Endothelial cell (in vitro differentiated cells): ENCODE measurements around the gene LRP5. TPM values are rescaled to one million over a fixed set of nuclear protein-coding genes. Genes with fewer than 3 reads are reported as not detected.

ENCODE experiments used
- DNase-seq: peaks from one replicate; pipeline ENCODE4 v3.0.0; 2021; ENCODE audit warnings: low spot score
- H3K27ac Mint-ChIP-seq: one replicate; pipeline ENCODE4 v1.8.0; 2021; ENCODE audit warnings: mixed read lengths, inconsistent platforms; ENCODE audit not compliant: unreplicated experiment
- H3K27me3 Mint-ChIP-seq: one replicate; pipeline ENCODE4 v1.8.0; 2021; ENCODE audit warnings: mild to moderate bottlenecking, moderate library complexity, mixed read lengths, inconsistent platforms; ENCODE audit not compliant: unreplicated experiment
- H3K36me3 Mint-ChIP-seq: one replicate; pipeline ENCODE4 v1.8.0; 2021; ENCODE audit warnings: mild to moderate bottlenecking, low read depth, mixed read lengths, inconsistent platforms; ENCODE audit not compliant: unreplicated experiment
- H3K4me1 Mint-ChIP-seq: one replicate; pipeline ENCODE4 v1.8.0; 2021; ENCODE audit warnings: mild to moderate bottlenecking, mixed read lengths, inconsistent platforms; ENCODE audit not compliant: unreplicated experiment
- H3K4me3 Mint-ChIP-seq: one replicate; pipeline ENCODE4 v1.8.0; 2021; ENCODE audit warnings: mild to moderate bottlenecking, mixed read lengths, inconsistent platforms; ENCODE audit not compliant: unreplicated experiment
- H3K9me3 Mint-ChIP-seq: one replicate; pipeline ENCODE4 v1.8.0; 2021; ENCODE audit warnings: mixed read lengths, inconsistent platforms; ENCODE audit not compliant: unreplicated experiment
- total RNA-seq: library from RNA; stranded (reverse); fragmentation: NEBNext Ultra II Directional; extraction: Animal tissue kit (Norgen Biotek cat#: 25700); gene quantifications from one replicate; pipeline ENCODE4 v1.2.1, GENCODE V29; 2021; ENCODE audit not compliant: unreplicated experiment
- TF ChIP-seq, protein P1 (sequence below): fragments of 200-600 bp; sonication (generic); IDR thresholded peaks from one replicate; pipeline ENCODE4 v1.5.0; 2021; ENCODE audit warnings: antibody characterized with exemption; ENCODE audit not compliant: unreplicated experiment

The LRP5 gene
- total RNA-seq, 1 donor from 2014 or later: 72.3 TPM

DNA sequence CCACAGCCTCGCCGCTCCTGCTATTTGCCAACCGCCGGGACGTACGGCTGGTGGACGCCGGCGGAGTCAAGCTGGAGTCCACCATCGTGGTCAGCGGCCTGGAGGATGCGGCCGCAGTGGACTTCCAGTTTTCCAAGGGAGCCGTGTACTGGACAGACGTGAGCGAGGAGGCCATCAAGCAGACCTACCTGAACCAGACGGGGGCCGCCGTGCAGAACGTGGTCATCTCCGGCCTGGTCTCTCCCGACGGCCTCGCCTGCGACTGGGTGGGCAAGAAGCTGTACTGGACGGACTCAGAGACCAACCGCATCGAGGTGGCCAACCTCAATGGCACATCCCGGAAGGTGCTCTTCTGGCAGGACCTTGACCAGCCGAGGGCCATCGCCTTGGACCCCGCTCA is 35.5 kb downstream of the LRP5 start:
- peaks cover 19% of the 10 kb centered on the region for H3K27me3 Mint-ChIP-seq
- H3K4me1 Mint-ChIP-seq: peaks cover 4% of the 10 kb centered on the region
- no peak for DNase-seq
- H3K9me3 Mint-ChIP-seq: no peaks in the 10 kb centered on the region
- H3K27ac Mint-ChIP-seq: no peak overlapping the region
- TF ChIP-seq, protein P1, sequence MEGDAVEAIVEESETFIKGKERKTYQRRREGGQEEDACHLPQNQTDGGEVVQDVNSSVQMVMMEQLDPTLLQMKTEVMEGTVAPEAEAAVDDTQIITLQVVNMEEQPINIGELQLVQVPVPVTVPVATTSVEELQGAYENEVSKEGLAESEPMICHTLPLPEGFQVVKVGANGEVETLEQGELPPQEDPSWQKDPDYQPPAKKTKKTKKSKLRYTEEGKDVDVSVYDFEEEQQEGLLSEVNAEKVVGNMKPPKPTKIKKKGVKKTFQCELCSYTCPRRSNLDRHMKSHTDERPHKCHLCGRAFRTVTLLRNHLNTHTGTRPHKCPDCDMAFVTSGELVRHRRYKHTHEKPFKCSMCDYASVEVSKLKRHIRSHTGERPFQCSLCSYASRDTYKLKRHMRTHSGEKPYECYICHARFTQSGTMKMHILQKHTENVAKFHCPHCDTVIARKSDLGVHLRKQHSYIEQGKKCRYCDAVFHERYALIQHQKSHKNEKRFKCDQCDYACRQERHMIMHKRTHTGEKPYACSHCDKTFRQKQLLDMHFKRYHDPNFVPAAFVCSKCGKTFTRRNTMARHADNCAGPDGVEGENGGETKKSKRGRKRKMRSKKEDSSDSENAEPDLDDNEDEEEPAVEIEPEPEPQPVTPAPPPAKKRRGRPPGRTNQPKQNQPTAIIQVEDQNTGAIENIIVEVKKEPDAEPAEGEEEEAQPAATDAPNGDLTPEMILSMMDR: no peak
- no peak overlapping the region for H3K4me3 Mint-ChIP-seq
- H3K36me3 Mint-ChIP-seq: peaks cover 27% of the 10 kb centered on the region

DNA sequence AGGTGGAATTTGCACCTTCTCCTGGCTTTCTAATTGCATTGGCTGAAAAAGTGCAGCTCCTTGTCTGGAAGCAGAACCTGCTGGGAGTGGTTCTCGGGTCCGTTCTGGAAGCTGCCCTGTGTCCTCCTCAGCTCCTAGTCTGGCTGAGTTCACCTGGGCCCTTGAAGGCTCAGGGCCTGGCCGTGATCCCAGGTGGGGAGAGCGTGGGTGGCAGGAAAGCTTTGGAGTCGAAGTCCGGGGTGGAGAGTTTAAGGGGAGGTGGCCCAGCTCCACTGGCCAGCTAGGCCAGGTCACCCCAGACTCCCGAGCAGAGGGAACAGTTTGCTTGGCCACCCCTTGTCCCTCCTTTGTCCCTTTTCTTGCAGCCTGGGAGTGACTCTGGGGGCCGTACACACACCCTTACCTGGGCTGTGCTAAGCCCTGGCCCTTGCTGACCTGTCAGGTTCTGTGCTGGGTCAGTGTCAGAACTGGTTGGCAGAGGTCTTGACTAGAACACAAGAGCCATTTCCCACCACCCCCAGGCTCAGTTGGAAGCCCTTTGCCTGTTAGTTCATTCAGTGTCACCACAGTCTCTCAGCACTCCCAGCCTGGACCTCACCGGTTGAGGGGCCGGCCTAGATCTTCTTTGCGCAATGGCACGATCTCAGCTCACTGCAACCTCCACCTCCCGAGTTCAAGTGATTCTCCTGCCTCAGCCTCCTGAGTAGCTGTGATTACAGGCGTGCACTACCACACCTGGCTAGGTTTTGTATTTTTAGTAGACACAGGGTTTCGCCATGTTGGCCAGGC is 37.3 kb downstream of the LRP5 start:
- Mint-ChIP-seq H3K27me3 (peaks cover 20% of the 10 kb centered on the region), H3K27ac (no peak overlapping the region), H3K4me3 (no peak overlapping the region), H3K36me3 (peaks cover 28% of the 10 kb centered on the region), H3K9me3 (no peaks in the 10 kb centered on the region), H3K4me1 (peaks cover 4% of the 10 kb centered on the region)
- DNase-seq: no peak
- TF ChIP-seq, protein P1: no peak

DNA sequence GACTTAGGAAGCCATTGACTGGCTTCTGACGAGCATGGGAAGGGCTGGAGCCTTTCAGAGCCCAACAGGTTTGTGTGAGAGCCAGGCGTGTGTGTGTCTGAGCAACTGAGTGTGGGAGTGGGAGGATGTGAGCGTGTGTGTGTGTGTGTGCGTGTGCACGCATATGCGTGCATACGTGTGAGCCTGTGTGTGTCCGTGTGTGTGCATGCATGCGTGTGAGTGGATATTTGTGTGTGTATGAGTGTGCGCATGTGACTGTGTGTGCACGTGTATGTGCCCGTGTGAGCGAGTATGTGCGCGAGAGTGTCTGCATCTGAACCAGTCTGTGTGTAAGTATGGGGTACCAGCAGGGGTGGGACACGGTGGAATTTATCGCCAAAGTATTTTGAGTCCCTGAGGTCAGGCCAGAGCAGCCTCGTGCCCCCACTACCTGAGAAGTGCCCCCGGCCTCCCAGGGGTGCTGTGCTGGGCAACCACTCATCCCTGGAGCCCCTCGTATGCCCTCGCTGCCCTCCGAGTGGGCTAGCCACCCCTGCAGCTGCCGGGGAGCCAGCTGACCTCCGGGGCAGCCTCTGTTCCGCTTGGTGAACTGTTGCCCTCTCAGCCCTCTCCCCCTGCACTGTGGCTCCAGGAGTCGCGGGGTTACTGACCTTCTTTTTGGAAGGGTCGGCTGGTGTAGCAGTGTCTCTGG is 38.5 kb downstream of the LRP5 start:
- TF ChIP-seq, protein P1: no peak
- H3K27me3 Mint-ChIP-seq: peaks cover 20% of the 10 kb centered on the region
- peaks cover 4% of the 10 kb centered on the region for H3K4me1 Mint-ChIP-seq
- DNase-seq: no peak
- H3K9me3 Mint-ChIP-seq: no peaks in the 10 kb centered on the region
- H3K27ac Mint-ChIP-seq: peak overlapping the region; percentile 15
- peaks cover 28% of the 10 kb centered on the region for H3K36me3 Mint-ChIP-seq
- H3K4me3 Mint-ChIP-seq: peak overlapping the region; percentile 49

DNA sequence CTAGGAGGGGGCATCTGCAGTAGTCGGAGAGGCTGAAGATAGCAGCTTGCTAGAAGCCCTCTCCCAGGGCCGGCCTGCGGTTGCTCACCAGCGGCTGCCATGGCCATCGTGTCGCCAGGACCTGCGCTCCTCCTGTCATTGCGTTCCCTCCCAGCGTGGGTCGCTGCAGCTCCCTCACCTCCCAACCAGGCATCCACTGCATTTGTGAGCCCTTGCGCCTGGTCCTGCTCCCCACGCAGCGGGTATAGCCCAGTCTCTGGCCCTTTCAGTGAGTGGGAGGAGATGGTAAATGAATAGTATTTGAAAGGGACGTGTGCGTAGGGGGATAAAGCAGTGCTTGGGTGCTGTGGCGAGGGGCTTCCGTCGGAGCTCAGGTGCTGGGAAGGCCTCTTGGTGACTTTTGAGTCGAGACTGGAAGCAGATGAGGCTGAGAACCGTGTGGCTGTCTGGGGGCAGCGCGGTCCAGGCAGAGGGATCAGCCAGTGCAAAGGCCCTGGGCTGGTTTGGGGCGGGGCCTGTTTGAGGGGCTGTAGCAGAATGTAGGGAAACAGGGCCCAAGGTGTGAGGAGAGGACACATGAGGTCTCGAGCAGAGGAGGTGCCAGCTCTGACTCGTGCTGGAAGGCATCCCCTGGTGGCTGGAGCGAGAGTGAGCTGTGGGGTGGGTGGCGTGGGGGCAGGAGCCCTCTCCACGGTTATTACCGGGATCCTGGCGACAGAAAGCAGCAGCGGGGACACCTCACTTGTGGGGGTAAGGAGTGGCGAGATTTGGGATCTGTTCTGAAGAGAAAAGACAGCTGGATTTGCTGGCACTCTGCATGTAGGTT is 39.3 kb downstream of the LRP5 start:
- no peak overlapping the region for H3K27ac Mint-ChIP-seq
- peak overlapping the region; percentile 15 for H3K4me3 Mint-ChIP-seq
- DNase-seq: no peak

More for the DNA sequence above, 39.3 kb downstream of the LRP5 start:
- Mint-ChIP-seq H3K27me3 (peaks cover 20% of the 10 kb centered on the region), H3K4me1 (peaks cover 6% of the 10 kb centered on the region), H3K9me3 (no peaks in the 10 kb centered on the region), H3K36me3 (peaks cover 30% of the 10 kb centered on the region)
- TF ChIP-seq, protein P1: no peak
